ENCODE data around the gene ANKDD1A.

The ANKDD1A gene

DNA sequence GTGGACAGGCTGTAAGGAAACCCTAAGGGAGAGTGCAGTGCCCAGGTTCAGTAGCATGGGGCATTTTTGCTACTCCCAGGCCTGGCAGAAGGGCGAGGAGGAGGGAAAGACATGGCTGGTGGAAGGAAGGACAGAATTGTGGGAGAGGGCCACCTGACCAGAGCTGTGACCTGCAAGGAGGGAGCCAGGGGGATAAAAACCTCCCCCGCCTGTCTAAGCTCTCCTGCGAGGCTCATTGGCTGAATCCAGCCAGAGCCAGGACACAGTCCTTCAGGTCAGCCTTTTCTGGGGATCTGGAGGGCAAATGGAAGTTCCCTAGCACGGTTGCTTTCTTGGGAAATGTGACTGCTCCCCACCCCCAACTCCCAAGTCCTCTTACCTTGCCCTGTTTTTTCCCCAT is 13.3 kb upstream of the ANKDD1A start:
- Mint-ChIP-seq H3K9me3 (peaks cover 6% of the 10 kb centered on the region), H3K4me3 (no peak overlapping the region), H3K27me3 (ENCODE audit: low read depth) (no peaks in the 10 kb centered on the region), H3K4me1 (peaks cover 40% of the 10 kb centered on the region), H3K27ac (peak overlapping the region; percentile 69 to 96 (median 74)), H3K36me3 (ENCODE audit: low read depth) (no peaks in the 10 kb centered on the region)
- TF ChIP-seq, protein P1, sequence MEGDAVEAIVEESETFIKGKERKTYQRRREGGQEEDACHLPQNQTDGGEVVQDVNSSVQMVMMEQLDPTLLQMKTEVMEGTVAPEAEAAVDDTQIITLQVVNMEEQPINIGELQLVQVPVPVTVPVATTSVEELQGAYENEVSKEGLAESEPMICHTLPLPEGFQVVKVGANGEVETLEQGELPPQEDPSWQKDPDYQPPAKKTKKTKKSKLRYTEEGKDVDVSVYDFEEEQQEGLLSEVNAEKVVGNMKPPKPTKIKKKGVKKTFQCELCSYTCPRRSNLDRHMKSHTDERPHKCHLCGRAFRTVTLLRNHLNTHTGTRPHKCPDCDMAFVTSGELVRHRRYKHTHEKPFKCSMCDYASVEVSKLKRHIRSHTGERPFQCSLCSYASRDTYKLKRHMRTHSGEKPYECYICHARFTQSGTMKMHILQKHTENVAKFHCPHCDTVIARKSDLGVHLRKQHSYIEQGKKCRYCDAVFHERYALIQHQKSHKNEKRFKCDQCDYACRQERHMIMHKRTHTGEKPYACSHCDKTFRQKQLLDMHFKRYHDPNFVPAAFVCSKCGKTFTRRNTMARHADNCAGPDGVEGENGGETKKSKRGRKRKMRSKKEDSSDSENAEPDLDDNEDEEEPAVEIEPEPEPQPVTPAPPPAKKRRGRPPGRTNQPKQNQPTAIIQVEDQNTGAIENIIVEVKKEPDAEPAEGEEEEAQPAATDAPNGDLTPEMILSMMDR (IDR thresholded peaks at IDR 0.05; ENCODE audit: unreplicated experiment in 3 of 3), result no peak

- peaks cover 3% of the 10 kb centered on the region for H3K27me3 Mint-ChIP-seq (ENCODE audit: low read depth)
- H3K4me1 Mint-ChIP-seq, result peaks cover 20% of the 10 kb centered on the region
- TF ChIP-seq, protein P1 (IDR thresholded peaks at IDR 0.05; ENCODE audit: unreplicated experiment in 3 of 3), result no peak
- peaks cover 7% of the 10 kb centered on the region for H3K9me3 Mint-ChIP-seq
- H3K36me3 Mint-ChIP-seq (ENCODE audit: low read depth), result no peaks in the 10 kb centered on the region
- no peak overlapping the region for H3K27ac Mint-ChIP-seq
- no peak overlapping the region for H3K4me3 Mint-ChIP-seq
Measured at GRCh38 chr15:64901141-64901540, 10.6 kb upstream of the ANKDD1A start.

DNA sequence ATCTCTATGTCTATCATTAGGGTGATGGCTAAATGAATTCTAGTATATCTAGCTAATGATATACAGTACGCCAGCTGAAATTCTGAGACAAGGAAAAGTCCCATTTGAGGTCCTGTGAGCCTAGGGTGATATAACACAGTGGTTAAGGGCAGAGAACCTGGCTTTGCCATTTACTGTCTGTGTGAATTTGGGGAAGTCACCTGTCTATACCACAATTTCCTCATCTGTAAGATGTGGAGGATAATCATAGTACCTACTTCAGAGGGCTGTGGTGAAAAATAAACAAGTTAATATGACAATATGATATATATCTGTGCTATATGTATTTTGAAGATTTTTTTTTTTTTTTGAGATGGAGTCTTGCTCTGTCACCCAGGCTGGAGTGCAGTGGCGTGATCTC is 9.8 kb upstream of the ANKDD1A start:
- H3K4me3 Mint-ChIP-seq, result no peak overlapping the region
- peaks cover 14% of the 10 kb centered on the region for H3K4me1 Mint-ChIP-seq
- H3K27ac Mint-ChIP-seq, result no peak overlapping the region
- TF ChIP-seq, protein P1 (IDR thresholded peaks at IDR 0.05; ENCODE audit: unreplicated experiment in 3 of 3), result no peak
- peaks cover 7% of the 10 kb centered on the region for H3K27me3 Mint-ChIP-seq (ENCODE audit: low read depth)
- H3K36me3 Mint-ChIP-seq (ENCODE audit: low read depth), result no peaks in the 10 kb centered on the region
- H3K9me3 Mint-ChIP-seq, result peaks cover 10% of the 10 kb centered on the region

GRCh38 chr15:64902863-64903262 is 8.8 kb upstream of the ANKDD1A start:
- TF ChIP-seq, protein P1 (IDR thresholded peaks at IDR 0.05; ENCODE audit: unreplicated experiment in 3 of 3), result no peak
- Mint-ChIP-seq H3K9me3 (peaks cover 10% of the 10 kb centered on the region), H3K4me3 (no peak overlapping the region), H3K36me3 (ENCODE audit: low read depth) (no peaks in the 10 kb centered on the region), H3K27me3 (ENCODE audit: low read depth) (peaks cover 7% of the 10 kb centered on the region), H3K4me1 (peaks cover 11% of the 10 kb centered on the region), H3K27ac (no peak overlapping the region)

DNA sequence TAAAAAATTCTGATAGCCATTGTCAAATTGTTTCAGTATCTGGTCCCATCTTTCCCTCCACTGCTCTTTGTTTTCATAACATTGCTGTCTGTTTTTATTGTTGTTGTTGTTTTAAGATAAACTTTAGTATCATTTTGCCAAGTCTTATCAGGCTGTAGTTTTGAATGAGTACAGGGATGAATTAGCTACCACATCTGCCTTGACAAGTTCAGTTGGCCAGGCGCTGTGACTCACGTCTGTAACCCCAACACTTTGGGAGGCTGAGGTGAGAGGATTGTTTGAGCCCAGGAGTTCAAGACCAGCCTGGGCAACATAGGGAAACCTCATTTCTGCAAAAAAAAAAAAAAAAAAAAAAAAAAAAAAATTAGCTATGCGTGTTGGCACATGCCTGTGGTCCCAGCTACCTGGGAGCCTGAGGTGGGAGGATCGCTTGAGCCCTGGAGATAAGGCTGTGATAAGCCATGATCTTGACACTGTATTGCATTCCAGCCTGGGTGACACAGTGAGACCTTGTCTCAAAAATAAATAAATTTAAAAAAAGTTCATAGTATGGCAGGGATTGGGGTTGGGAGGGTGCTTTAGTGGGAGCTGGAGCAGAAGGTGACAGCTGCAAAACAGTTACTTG is 8.3 kb upstream of the ANKDD1A start:
- Mint-ChIP-seq H3K9me3 (peaks cover 10% of the 10 kb centered on the region), H3K4me3 (no peak overlapping the region), H3K36me3 (ENCODE audit: low read depth) (no peaks in the 10 kb centered on the region), H3K4me1 (peaks cover 10% of the 10 kb centered on the region), H3K27me3 (ENCODE audit: low read depth) (peaks cover 7% of the 10 kb centered on the region), H3K27ac (no peak overlapping the region)
- TF ChIP-seq, protein P1 (IDR thresholded peaks at IDR 0.05; ENCODE audit: unreplicated experiment in 3 of 3), result no peak

GRCh38 chr15:64904189-64904588 is 7.5 kb upstream of the ANKDD1A start:
- Mint-ChIP-seq H3K9me3 (peaks cover 10% of the 10 kb centered on the region), H3K27ac (no peak overlapping the region), H3K36me3 (ENCODE audit: low read depth) (no peaks in the 10 kb centered on the region), H3K4me3 (no peak overlapping the region), H3K27me3 (ENCODE audit: low read depth) (peaks cover 7% of the 10 kb centered on the region), H3K4me1 (peaks cover 10% of the 10 kb centered on the region)
- TF ChIP-seq, protein P1 (IDR thresholded peaks at IDR 0.05; ENCODE audit: unreplicated experiment in 3 of 3), result no peak
